Measurements from ENCODE around the gene FOXE3.

Gene FOXE3

GRCh38 chr1:47433037-47433421, 16.9 kb downstream of the FOXE3 start:
- no peak for DNase-seq (ENCODE audit: extremely low spot score, insufficient read length, low read depth)
- FAIRE-seq: no peak

- FAIRE-seq: no peak
- no peak for DNase-seq (ENCODE audit: extremely low spot score, insufficient read length, low read depth)
These were observed 17.5 kb downstream of the FOXE3 start for GRCh38 chr1:47433477-47434050.

DNA sequence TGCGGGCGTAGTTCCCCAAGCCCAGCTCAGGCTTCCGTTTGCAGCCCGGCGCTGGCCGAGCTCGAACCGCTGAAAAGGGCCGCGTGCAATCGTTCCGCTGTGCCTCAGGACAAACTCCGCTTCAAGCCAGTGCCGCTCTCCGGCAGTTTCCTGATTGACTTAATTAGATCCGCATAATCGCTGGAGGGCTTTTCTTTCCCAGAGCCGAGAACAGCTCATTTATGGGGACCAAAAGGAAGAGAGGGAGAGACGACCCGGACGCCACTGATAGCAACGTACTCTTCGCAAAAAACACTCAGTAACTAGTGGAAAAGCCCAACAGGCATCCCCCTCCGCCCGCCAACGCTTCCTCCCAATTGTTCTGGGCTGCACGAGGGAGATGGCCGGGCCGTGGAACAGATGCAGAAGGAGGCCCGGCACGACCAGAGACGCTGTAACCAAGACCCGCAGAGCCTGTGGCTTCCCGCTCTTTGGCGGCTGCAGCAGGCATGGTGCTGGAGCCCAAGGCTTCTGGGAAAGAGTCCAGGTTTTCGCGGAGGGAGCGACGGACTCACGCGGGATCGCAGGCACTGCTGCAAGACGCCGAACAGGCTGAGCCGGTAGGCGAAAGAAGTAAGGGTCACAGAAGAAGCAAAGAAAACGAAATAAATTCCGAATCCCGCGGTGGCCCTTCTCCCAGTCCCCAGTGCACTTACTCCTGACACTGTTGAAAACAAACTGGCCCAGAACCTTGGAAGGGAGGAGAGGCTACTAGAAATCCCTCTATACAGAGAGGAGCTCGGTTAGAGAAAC, 18.2 kb downstream of the FOXE3 start:
- DNase-seq (ENCODE audit: extremely low spot score, insufficient read length, low read depth) (no peak), FAIRE-seq (no peak)

DNA sequence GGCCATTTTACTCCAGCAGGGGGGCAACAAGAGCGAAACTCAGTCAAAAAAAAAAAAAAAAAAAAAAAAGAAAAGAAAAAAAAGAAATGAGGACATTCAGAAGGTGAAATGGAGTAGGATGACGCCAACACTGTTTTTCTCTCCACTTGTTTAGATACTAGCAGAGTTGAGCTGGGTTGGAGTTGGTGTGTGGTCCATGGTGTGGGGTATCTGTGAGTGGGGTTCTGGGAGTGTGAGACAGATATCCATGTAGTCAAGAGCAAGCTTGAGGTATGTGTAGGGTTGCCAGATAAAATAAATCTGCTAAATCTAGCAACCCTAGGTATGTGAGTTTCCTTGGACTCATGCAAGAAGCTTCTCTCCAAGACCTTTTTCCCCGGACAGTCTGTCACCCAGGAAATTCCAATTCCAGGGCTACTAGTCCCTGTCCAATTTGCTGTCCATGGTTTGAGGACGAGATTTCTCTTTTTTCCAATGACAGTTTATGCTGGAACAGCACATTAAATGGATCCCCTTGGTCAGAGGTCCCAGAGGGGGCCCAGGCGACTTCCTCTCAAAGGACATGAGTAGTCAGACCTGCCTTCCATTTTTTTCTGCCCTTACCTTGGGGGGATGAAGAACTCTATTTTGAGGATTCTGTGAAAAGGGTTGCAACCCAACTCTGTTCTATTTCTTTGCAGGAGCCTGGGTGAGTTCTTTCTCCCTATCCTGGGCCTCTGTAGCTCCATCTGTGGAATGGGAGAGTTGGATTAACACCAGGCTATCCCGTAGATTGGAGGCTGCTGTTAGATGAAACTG, 19.6 kb downstream of the FOXE3 start:
- DNase-seq (ENCODE audit: extremely low spot score, insufficient read length, low read depth) (no peak), FAIRE-seq (no peak)

GRCh38 chr1:47436304-47436978, 20.4 kb downstream of the FOXE3 start:
- FAIRE-seq: peak; percentile 97
- peak; percentile 74 for DNase-seq (ENCODE audit: extremely low spot score, insufficient read length, low read depth)

- FAIRE-seq (peak; percentile 36), DNase-seq (ENCODE audit: extremely low spot score, insufficient read length, low read depth) (no peak)
These were observed 20.9 kb downstream of the FOXE3 start for GRCh38 chr1:47436979-47437446.

DNA sequence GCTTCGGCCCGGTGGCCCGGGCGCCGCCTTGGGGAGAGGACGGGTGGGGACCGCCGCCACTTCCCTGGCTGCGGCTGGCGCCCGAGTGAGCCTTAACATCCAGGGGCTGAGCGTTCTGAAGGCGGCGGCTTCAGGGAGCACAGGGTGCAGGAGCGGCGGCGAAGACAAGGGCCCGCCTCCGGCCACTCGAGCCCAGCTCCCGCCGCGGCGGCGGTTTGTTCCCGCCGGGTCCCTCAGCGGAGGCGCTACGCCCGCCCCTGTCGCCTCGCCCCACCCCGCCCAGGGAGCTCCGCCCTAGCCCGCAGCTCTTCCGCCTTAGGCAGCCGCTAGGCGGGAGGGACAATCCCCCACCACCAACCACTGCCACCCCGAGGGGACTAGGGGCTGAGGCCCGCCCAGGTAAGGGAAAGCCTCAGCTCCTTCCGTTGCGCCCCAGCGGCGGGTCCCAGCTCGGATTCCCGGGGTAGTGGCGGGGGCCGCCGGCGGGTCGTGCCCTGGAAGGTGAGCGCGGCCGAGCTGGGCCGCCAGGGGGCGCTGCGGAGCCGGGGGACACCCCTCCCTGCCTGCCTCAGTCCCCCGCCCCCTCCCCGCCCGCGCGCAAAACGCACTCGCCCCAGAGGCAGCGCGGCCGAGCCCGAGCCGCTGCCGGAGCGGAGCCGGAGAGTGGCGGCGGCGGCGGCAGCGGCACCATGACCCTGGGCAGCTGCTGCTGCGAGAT, 21.5 kb downstream of the FOXE3 start, which contains the start of gene FOXD2:
Gene FOXD2, plus strand, starts transcription at position 598 of the 718 bp plus-strand sequence. Its CDS starts 92 bp downstream, at position 690.
- FAIRE-seq (peak; percentile 91), DNase-seq (ENCODE audit: extremely low spot score, insufficient read length, low read depth) (peak; percentile 92)

GRCh38 chr1:47438165-47439016, 22.3 kb downstream of the FOXE3 start:
- DNase-seq (ENCODE audit: extremely low spot score, insufficient read length, low read depth): no peak

GRCh38 chr1:47439017-47439818, 23.1 kb downstream of the FOXE3 start:
- DNase-seq (ENCODE audit: extremely low spot score, insufficient read length, low read depth): no peak
- no peak for FAIRE-seq

More at GRCh38 chr1:47438165-47439016, 22.3 kb downstream of the FOXE3 start:
- FAIRE-seq: no peak

- no peak for DNase-seq (ENCODE audit: extremely low spot score, insufficient read length, low read depth)
- FAIRE-seq: no peak
These were observed 23.9 kb downstream of the FOXE3 start for GRCh38 chr1:47439819-47440598.

GRCh38 chr1:47440599-47441081, 24.6 kb downstream of the FOXE3 start:
- DNase-seq (ENCODE audit: extremely low spot score, insufficient read length, low read depth): no peak
- no peak for FAIRE-seq

DNA sequence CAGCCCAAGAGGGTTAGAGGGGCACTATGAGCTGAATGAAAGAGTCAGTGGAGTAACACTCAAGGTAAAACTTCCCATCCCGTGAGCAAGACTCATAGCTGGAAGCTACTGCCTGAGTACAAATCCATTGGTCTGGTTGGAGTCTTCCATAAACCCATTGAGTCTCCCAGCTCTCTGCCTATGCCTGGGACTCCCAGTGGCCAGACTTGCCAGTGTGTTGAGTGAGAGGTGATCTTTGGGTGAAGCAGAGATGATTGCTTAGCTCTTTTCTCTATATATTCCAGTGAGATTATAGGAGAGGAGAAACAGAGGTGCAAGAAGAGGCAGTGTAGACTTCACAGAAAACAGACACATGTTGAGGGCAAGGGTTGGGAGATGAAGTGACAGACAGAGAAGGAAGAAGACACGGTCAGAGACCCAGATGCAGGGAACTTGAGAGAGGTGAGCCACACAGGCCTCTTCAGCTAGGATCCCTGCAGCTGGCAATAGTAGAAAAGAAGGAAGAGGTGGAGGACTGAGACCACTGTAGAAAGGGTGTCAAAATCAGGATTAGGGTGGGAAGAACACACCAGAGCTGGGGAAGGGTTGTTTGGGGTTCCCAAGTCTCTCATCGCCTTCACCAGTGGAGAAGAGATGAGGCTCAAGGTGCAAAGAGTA, 25.5 kb downstream of the FOXE3 start:
- DNase-seq (ENCODE audit: extremely low spot score, insufficient read length, low read depth) (no peak), FAIRE-seq (no peak)

GRCh38 chr1:47442202-47442601, 26.1 kb downstream of the FOXE3 start:
- FAIRE-seq (no peak), DNase-seq (ENCODE audit: extremely low spot score, insufficient read length, low read depth) (no peak)

GRCh38 chr1:47442842-47443529, 26.9 kb downstream of the FOXE3 start:
- DNase-seq (ENCODE audit: extremely low spot score, insufficient read length, low read depth) (no peak), FAIRE-seq (no peak)

DNA sequence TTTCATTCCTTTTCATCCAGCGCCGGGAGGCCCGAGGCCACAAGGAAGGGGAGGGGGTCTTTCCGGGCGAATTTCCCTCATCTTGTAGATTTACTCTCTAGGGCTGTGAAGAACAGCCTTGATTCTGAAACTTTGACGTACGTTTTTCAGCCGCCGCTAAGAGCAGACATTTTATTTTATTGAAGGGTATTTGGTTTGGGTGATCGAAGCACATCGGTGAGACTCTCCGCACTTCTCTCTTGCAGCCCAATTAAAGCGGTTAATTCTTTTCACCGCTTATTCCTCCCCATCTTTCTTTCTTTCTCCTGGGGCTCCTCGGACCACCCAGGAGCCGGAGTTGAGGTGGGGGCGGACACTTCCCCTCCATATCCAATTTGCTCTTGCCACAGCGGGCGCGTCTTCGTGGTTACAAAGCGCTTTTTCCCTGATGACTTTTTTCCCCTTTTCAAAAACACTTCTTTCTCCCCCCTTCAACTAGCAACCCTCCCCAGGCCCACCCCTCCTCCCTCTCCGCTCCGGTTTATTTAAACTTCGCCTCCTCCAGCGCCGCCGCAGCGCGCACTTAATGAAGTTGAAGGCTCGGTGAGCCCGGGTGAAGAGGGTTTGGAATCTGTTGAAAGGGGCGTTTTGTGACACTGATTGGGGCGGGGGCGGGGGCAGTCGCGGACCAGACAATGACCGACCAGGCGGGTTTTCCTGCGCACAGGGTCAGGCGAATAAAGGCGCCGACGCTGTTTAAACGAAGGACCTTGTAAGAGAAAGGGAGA, 27.6 kb downstream of the FOXE3 start:
- no peak for DNase-seq (ENCODE audit: extremely low spot score, insufficient read length, low read depth)

More for the DNA sequence above, 27.6 kb downstream of the FOXE3 start:
- no peak for FAIRE-seq
